ENCODE results near the gene SPATS2. TPM values are rescaled to one million over a fixed set of nuclear protein-coding genes. Genes with fewer than 3 reads are reported as not detected.

SPATS2 gene
- total and polyA plus RNA-seq, 7 donors, result 6.9 to 32.1 (median 11.7) TPM

- Histone ChIP-seq H3K4me3 (peak overlapping the region; percentile 18 to 50 (median 45)), H3K27me3 (peaks cover 37 to 96% (median 68%) of the 10 kb centered on the region in 3 donors), H3K36me3 (no peaks in the 10 kb centered on the region), H3K9me3 (no peaks in the 10 kb centered on the region), H3K4me1 (peaks cover 0 to 46% (median 45%) of the 10 kb centered on the region in 4 donors), H3K27ac (peak overlapping the region in 1 of 4 donors; percentile 11)
- TF ChIP-seq POLR2AphosphoS5 (IDR thresholded peaks at IDR 0.05) (no peak), POLR2A (IDR thresholded peaks at IDR 0.05) (no peak), EP300 (IDR thresholded peaks at IDR 0.05) (no peak), CTCF (IDR thresholded peaks at IDR 0.05) (peak; percentile 61 to 86 (median 69))
- WGBS, 2 donors, result 1% methylated on average over 58 of the region's 58 CpGs
- DNase-seq, result peak; percentile 87
- intact Hi-C loops (cut with DNase I), result no loop called here
These were observed 25.0 kb upstream of the SPATS2 start for GRCh38 chr12:49342066-49342913.

GRCh38 chr12:49342914-49343731, 24.1 kb upstream of the SPATS2 start:
- H3K4me1 ChIP-seq, result peaks cover 0 to 54% (median 53%) of the 10 kb centered on the region in 4 donors
- DNase-seq, result peak; percentile 65
- intact Hi-C loops (cut with DNase I), result no loop called here
- H3K4me3 ChIP-seq, result peak overlapping the region in 3 of 4 donors; percentile 40 to 50 (median 50)
- peaks cover 38 to 96% (median 69%) of the 10 kb centered on the region in 3 donors for H3K27me3 ChIP-seq
- TF ChIP-seq POLR2A (IDR thresholded peaks at IDR 0.05) (no peak), CTCF (IDR thresholded peaks at IDR 0.05) (no peak), EP300 (IDR thresholded peaks at IDR 0.05) (no peak), POLR2AphosphoS5 (IDR thresholded peaks at IDR 0.05) (no peak)
- H3K36me3 ChIP-seq, result no peaks in the 10 kb centered on the region
- WGBS, 2 donors, result 2 to 3% methylated on average over 33 of the region's 33 CpGs
- H3K27ac ChIP-seq, result no peak overlapping the region
- no peaks in the 10 kb centered on the region for H3K9me3 ChIP-seq

GRCh38 chr12:49344486-49345050, 22.7 kb upstream of the SPATS2 start:
- TF ChIP-seq EP300 (IDR thresholded peaks at IDR 0.05) (no peak), CTCF (IDR thresholded peaks at IDR 0.05) (no peak), POLR2A (IDR thresholded peaks at IDR 0.05) (no peak), POLR2AphosphoS5 (IDR thresholded peaks at IDR 0.05) (no peak)
- intact Hi-C loops (cut with DNase I), result no loop called here
- H3K4me3 ChIP-seq, result peak overlapping the region in 2 of 4 donors; percentile 43 to 45

GRCh38 chr12:49345051-49345824, 22.0 kb upstream of the SPATS2 start:
- H3K4me3 ChIP-seq, result peak overlapping the region; percentile 11 to 45 (median 38)
- peaks cover 0 to 56% (median 55%) of the 10 kb centered on the region in 4 donors for H3K4me1 ChIP-seq
- TF ChIP-seq POLR2A (IDR thresholded peaks at IDR 0.05) (no peak), CTCF (IDR thresholded peaks at IDR 0.05) (no peak), POLR2AphosphoS5 (IDR thresholded peaks at IDR 0.05) (no peak), EP300 (IDR thresholded peaks at IDR 0.05) (no peak)
- no peaks in the 10 kb centered on the region for H3K9me3 ChIP-seq
- intact Hi-C loops (cut with DNase I), result no loop called here
- no peaks in the 10 kb centered on the region for H3K36me3 ChIP-seq
- DNase-seq, result peak; percentile 62
- WGBS, 2 donors, result 1% methylated on average over 70 of the region's 70 CpGs
- H3K27ac ChIP-seq, result no peak overlapping the region
- H3K27me3 ChIP-seq, result peaks cover 44 to 97% (median 82%) of the 10 kb centered on the region in 3 donors

More at GRCh38 chr12:49344486-49345050, 22.7 kb upstream of the SPATS2 start:
- no peak for DNase-seq
- Histone ChIP-seq H3K9me3 (no peaks in the 10 kb centered on the region), H3K36me3 (no peaks in the 10 kb centered on the region), H3K27ac (no peak overlapping the region), H3K4me1 (peaks cover 0 to 56% (median 55%) of the 10 kb centered on the region in 4 donors), H3K27me3 (peaks cover 44 to 96% (median 77%) of the 10 kb centered on the region in 3 donors)
- 8 to 17% methylated on average over 15 of the region's 15 CpGs for WGBS, 2 donors

Measured in sigmoid colon (tissue), 7 donors.